Activated T-cell treated with anti-CD3 and anti-CD28 coated beads, Interleukin-2, amount 50 U/mL, for 48 hours (primary cell): Measurements from ENCODE around the gene IRGC.
A peak's percentile ranks its signal among the peaks of the same experiment; 100 is the strongest.
"Not testable (repeated sequence)": the region's sequence is repeated elsewhere in the genome, so short reads cannot be mapped to it uniquely, and the experiment has no call there.

Source experiments
- DNase-seq, 2 experiments: peaks; one replicate each; pipeline ENCODE4 v3.0.0-alpha.2; 2020

Gene IRGC

DNA sequence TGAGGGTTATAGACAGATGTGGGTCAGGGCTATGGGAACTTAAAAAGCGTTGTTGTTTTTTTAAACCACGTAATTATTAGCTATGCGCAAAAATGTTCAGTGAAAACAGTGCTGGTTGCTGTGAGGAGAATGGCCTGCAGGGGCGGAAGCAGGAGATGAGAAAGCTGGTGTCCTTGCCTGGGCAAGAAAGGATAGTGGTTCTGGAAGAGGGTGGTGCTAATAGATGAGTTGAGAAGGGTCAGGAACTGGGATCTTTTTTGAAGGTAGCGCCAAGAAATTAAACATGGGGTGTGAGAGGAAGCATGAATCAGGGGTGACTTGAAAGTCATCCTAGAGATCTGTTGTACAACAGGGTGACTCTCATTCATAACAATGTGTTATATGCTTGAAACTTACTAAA lies 43.6 kb downstream of the IRGC start:
- no peak for DNase-seq

GRCh38 chr19:43760941-43761340 lies 45.1 kb downstream of the IRGC start:
- DNase-seq = no peak

DNA sequence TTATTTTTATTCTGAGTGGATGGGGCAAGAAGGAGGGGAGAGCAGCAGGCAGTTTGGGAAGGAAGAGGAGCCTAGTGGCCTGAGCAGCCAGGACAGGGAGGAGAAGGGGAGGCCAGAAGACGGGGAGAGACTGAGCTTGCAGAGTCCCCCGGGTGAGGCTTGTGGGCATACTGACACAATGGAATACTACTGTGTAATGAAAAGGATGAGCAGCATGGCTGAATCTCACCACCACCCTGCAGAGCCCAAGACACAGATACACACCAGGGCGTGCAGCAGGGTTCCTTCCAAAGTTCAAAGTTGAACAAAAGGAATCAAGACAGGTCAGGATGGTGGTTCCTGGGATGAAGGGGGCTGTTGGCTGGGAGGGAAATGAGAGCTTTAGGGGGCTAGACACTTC lies 46.9 kb downstream of the IRGC start:
- no peak for DNase-seq

- DNase-seq = peak in 1 of 2 experiments; percentile 51
Measured at GRCh38 chr19:43763473-43763939, 47.6 kb downstream of the IRGC start.

- DNase-seq = not testable (repeated sequence)
Measured at GRCh38 chr19:43764684-43765083, 48.8 kb downstream of the IRGC start.

GRCh38 chr19:43765109-43765876 lies 49.4 kb downstream of the IRGC start:
- peak; percentile 91 to 92 for DNase-seq

GRCh38 chr19:43766755-43767043 lies 50.8 kb downstream of the IRGC start:
- no peak for DNase-seq

DNA sequence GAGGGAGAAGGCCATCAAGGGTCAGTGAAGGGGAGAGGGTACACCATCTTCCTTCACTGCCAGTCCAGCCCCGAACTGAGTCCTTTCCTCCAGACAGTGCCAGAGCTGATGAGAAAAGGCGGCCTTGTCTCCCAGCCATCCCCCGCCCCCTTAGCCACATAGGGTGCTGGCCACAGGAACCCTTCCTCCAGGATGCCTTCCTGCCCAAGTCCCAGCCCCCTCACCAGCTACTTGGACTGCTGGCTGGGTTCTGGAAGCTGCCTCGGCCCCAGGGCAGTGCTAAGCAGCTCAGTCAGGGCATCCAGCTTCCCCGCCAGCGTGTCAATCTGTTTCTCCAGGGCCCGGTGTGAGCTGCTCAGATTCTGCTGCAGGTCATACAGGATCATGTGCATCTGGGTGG lies 51.4 kb downstream of the IRGC start:
- DNase-seq = no peak

DNA sequence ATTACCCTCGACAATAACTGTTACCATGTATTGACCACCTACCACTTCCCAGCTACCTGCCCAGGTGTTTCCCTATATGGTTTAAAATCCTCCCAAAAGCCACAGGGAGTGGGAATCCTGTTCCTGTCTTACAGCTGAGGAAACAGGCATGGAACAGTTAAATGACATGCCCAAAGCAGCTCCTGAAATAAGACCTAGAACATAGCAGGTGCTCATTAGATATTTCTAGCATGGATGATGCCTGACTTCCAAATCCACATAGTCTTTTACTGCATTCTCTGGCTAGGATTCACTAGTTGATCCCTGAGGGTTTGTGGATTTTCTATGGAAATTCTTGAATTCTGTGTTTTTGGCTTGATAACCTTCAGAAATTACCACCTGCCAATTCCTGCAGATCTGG lies 51.9 kb downstream of the IRGC start:
- DNase-seq = no peak

- DNase-seq = no peak
Measured at GRCh38 chr19:43768273-43769050, 52.6 kb downstream of the IRGC start.

DNA sequence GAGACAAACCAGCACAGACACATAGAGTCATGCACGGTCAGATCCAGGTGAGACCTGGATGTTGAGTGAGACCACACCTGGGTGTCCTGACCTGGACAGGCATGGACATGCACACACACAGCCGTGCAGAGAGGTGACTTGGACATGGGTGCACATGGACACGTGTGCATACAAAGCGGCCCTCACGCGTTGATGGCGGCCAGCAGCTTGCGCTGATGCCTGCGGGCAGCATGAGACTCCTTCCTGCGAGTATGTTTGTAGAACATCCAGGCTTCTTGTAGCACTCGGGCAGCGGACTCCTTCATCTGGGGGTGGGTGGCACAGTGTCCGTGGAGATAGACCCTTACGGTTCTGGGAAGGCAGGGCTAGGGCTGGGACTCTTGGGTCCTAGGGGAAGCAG lies 53.4 kb downstream of the IRGC start:
- no peak for DNase-seq
